ENCODE measurements around the gene TP53BP1. TPM values are rescaled to one million over a fixed set of nuclear protein-coding genes. Genes with fewer than 3 reads are reported as not detected.

Gene TP53BP1
- polyA plus RNA-seq, 1 experiment: 85.6 TPM

GRCh38 chr15:43463998-43464397, 29.0 kb downstream of the TP53BP1 start:
- no peaks in the 10 kb centered on the region for H3K27me3 ChIP-seq (ENCODE audit: control insufficient read depth, insufficient read depth, low read length)
- H3K27ac ChIP-seq (ENCODE audit: low read depth, low read length): no peak overlapping the region
- H3K4me3 ChIP-seq (ENCODE audit: low read depth, low read length): no peak overlapping the region
- ChIA-PET CTCF (no interaction called here), POLR2A (no interaction called here)
- no peak for TF ChIP-seq CTCF (IDR thresholded peaks at IDR 0.05; ENCODE audit: low read depth, low read length)
- DNase-seq (ENCODE audit: low read depth, low spot score): no peak
- no peaks in the 10 kb centered on the region for H3K9me3 ChIP-seq (ENCODE audit: control insufficient read depth, insufficient read depth, low read length)

DNA sequence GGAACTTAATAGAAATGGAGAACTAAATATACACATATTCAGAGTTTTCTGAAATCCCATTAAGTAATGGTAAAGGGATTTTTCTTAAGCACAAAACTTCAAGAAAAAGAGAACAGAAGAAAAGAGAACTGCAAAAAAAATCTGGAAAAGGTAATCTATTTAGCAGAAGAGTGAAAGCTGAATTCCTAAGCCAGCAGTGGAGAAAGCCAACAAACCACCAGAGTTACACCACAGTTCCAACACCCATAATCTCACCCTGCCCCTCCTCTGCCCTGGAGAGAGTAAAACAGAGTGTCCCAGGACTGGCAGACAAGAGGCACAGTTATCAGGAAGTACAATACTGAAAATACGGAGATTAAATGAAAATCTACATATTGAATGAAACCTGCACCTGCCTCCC, 29.4 kb downstream of the TP53BP1 start:
- no peaks in the 10 kb centered on the region for H3K9me3 ChIP-seq (ENCODE audit: control insufficient read depth, insufficient read depth, low read length)
- no peak for DNase-seq (ENCODE audit: low read depth, low spot score)
- ChIA-PET CTCF (no interaction called here), POLR2A (no interaction called here)
- no peak for TF ChIP-seq CTCF (IDR thresholded peaks at IDR 0.05; ENCODE audit: low read depth, low read length)
- no peaks in the 10 kb centered on the region for H3K27me3 ChIP-seq (ENCODE audit: control insufficient read depth, insufficient read depth, low read length)
- no peak overlapping the region for H3K27ac ChIP-seq (ENCODE audit: low read depth, low read length)
- no peak overlapping the region for H3K4me3 ChIP-seq (ENCODE audit: low read depth, low read length)

GRCh38 chr15:43449981-43450380, 43.0 kb downstream of the TP53BP1 start:
- DNase-seq (ENCODE audit: low read depth, low spot score): no peak
- ChIA-PET POLR2A (no interaction called here), CTCF (no interaction called here)
- Histone ChIP-seq H3K9me3 (ENCODE audit: control insufficient read depth, insufficient read depth, low read length) (no peaks in the 10 kb centered on the region), H3K4me3 (ENCODE audit: low read depth, low read length) (no peak overlapping the region), H3K27ac (ENCODE audit: low read depth, low read length) (no peak overlapping the region), H3K27me3 (ENCODE audit: control insufficient read depth, insufficient read depth, low read length) (no peaks in the 10 kb centered on the region)
- TF ChIP-seq CTCF (IDR thresholded peaks at IDR 0.05; ENCODE audit: low read depth, low read length): no peak

- H3K9me3 ChIP-seq (ENCODE audit: control insufficient read depth, insufficient read depth, low read length): no peaks in the 10 kb centered on the region
- ChIA-PET CTCF (no interaction called here), POLR2A (no interaction called here)
Measured at GRCh38 chr15:43446344-43446743, 46.6 kb downstream of the TP53BP1 start.

GRCh38 chr15:43441316-43441715, 51.6 kb downstream of the TP53BP1 start:
- H3K27ac ChIP-seq (ENCODE audit: low read depth, low read length): peak overlapping the region; percentile 62
- H3K9me3 ChIP-seq (ENCODE audit: control insufficient read depth, insufficient read depth, low read length): no peaks in the 10 kb centered on the region
- ChIA-PET CTCF (interaction anchor here (0.7 to 3.2 kb wide), 7 partner anchors 16 to 329 kb away, joined by 3 to 39 read pairs (median 6); partner anchors contain the start of gene MAP1A), POLR2A (interaction anchor here (0.5 to 1.4 kb wide), 6 partner anchors 16 to 336 kb away, joined by 3 to 14 read pairs (median 4); partner anchors contain the start of gene ELL3)
- TF ChIP-seq CTCF (IDR thresholded peaks at IDR 0.05; ENCODE audit: low read depth, low read length): no peak
- no peak for DNase-seq (ENCODE audit: low read depth, low spot score)
- no peaks in the 10 kb centered on the region for H3K27me3 ChIP-seq (ENCODE audit: control insufficient read depth, insufficient read depth, low read length)
- no peak overlapping the region for H3K4me3 ChIP-seq (ENCODE audit: low read depth, low read length)

More at GRCh38 chr15:43446344-43446743, 46.6 kb downstream of the TP53BP1 start:
- no peaks in the 10 kb centered on the region for H3K27me3 ChIP-seq (ENCODE audit: control insufficient read depth, insufficient read depth, low read length)
- H3K4me3 ChIP-seq (ENCODE audit: low read depth, low read length): no peak overlapping the region
- DNase-seq (ENCODE audit: low read depth, low spot score): no peak
- TF ChIP-seq CTCF (IDR thresholded peaks at IDR 0.05; ENCODE audit: low read depth, low read length): no peak
- H3K27ac ChIP-seq (ENCODE audit: low read depth, low read length): no peak overlapping the region

All from AG04450 (cell line).